Fibroblast of skin of right quadriceps (primary cell): ENCODE data around the gene ID4.
A peak's percentile ranks its signal among the peaks of the same experiment; 100 is the strongest.

Source experiments
- DNase-seq: peaks from one replicate; pipeline ENCODE4 v3.0.0-alpha.2; 2013

Gene ID4

DNA sequence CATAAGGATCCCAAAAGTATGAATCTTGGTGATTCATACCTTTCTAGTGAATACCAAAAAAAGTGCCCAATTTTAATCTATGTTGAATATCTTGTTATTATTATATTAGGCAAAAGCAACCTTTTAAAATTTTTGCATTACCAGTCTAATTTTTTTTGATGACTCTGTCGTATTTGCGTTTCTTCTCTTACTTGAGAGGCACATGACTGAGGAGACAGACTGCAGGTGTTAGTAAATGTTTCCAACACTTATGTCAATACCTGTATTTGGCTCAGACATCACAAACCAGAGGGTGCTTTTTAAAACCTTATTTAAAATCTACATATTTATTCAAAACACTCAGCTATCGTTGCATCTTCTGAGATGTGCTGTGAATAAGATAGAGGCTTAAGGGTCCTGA is 27.1 kb downstream of the ID4 start:
- DNase-seq = no peak

- DNase-seq = no peak
Observed at GRCh38 chr6:19865178-19865577, 28.0 kb downstream of the ID4 start.

DNA sequence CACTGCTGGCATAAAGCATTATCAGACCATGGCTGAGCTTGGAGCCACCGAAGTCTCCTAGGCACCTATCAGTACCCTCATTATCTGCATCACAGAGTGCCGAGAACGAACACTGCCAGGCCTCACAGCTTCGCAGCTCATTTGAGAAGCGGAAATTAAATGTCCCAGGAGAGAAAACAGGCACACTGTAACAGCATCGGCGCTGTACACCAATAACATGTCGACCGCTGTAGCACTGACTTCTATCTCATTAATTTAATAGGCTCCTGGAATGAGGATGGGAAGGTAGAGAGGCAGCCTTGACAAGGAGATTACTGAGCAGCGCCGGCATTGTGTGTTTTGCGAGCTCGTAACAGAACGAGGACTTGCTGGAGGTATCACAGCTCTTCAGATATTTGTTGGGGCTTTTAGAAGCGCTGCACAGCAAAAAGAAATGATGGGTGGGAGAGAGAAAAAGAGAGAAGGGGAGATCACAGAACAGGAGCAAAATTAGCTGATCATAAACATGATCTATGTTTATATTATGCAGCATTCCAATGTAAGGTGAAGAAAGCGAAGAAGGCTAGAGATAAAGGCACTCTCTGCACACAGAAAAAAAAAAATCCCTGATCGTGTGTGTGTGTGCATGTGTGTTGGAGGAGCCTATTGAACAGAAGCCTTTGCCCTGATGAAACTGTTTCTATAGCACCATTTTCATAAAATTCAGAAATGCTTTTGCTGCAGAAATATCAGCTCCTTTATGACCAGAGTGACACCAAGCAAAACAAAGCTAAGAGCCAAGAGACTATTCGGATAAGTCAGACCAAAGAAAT is 29.2 kb downstream of the ID4 start:
- DNase-seq = no peak

DNA sequence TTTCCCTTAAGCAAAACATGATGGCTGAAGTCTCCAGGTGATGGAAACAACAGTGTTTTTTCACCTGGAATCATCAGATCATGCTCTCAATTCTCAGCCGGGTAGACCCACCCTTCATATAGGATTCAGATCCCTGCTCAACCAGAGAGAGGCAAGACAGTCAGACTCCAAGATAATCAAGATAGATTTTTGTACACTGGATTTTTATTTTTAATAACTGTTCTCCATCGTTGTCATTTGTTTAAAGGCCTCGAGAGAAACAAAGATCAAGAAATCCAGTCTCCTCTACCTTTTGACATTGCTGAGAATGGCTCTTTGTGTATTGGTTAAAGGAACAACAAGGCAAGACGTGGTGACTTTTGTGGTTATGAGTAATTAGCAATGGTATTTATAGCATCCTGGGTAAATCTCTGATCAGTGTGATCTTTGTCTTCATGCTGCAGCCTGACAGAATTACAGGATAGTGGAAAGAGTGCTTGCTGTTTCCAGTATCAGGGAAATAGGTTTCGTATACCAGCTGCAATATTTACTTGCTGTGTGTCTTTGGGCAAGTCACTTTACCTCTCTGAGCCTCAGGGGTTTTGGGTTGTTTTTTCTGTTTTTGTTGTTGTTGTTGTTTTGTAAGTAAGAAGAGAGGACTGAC is 29.9 kb downstream of the ID4 start:
- DNase-seq = peak; percentile 80

DNA sequence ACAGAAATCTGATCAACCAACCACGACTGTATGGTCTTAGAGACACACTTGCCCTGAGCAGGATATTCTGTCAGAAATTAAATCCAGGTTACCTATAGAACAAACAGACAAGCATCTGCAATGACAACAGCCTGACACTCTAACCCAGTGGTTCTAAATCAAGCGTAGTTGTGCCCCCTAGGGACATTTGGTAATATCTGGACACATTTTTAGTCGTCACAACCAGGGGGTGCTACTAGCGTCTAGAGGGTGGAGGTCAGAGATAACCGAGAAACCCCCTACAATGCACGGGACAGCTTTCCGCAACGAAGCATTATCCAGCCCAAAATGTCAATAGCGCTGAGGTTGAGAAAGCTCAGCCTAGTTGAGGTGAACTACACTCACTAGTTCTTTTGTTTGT is 32.3 kb downstream of the ID4 start:
- DNase-seq = no peak

- DNase-seq = no peak
Observed at GRCh38 chr6:19870322-19870721, 33.2 kb downstream of the ID4 start.

DNA sequence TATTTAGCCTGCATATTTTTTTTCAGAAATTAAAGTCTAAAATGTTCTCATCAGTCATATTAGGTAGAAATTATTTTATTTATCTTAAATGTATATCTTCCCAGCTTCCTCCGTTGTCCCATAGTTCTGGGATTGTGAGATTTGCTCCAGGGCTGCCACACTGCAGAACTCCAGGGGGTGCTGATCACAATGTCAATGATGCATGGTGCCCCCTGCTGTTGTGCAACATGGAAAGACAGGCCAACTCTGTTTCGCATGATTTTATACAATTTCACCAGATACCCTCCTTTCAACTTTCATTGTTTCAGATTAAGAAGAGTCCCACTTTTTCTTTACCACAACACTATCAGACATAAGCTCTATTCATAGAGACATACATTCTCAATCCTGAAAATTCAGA is 35.9 kb downstream of the ID4 start:
- no peak for DNase-seq

- DNase-seq = no peak
Observed at GRCh38 chr6:19876672-19877071, 39.5 kb downstream of the ID4 start.

DNA sequence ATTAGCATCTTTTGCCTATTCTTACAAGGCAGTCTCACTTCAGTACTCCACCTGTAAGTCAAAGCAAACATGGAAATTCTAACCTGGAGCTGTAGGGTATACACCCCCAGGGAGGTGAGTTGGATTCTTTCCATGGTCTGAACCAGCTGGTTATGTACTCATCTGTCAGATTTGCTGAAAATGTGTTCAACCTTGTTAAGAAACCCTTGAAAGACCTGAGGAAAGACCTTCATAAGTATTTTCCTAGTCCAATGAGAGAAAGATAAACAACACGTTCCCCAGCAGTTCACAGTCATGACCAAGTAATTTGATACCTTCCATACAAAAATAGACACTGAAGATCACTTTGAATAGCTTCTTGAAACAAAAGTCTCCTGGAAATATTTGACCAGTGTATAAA is 42.5 kb downstream of the ID4 start:
- DNase-seq = no peak

DNA sequence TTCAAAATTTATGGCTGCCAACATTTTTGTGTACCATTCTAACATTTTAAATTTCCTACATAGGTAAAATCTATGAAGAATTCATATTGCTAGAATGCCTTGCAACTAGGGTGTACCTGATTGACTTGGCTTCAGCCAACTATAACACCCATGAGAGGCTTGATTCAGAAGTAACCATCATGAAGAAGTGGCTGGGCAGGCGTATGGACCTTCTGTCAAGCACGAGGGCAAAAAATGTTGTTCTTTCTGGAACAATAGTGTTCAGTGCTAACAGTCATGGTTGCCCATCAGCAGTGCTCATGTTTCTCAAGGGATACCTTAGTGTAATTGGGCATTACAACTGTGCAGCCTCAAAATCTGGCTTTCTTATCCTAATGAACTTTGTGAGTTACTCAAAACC is 42.9 kb downstream of the ID4 start:
- no peak for DNase-seq

GRCh38 chr6:19891451-19891850 is 54.3 kb downstream of the ID4 start:
- no peak for DNase-seq
